ENCODE measurements around the gene OCA2. TPM values are rescaled to one million over a fixed set of nuclear protein-coding genes. Genes with fewer than 3 reads are reported as not detected.
"Not testable (repeated sequence)": the region's sequence is repeated elsewhere in the genome, so short reads cannot be mapped to it uniquely, and the experiment has no call there.

The OCA2 gene
- total RNA-seq, 2 donors from 2014 or later: 0.14 TPM; not detected in 1

DNA sequence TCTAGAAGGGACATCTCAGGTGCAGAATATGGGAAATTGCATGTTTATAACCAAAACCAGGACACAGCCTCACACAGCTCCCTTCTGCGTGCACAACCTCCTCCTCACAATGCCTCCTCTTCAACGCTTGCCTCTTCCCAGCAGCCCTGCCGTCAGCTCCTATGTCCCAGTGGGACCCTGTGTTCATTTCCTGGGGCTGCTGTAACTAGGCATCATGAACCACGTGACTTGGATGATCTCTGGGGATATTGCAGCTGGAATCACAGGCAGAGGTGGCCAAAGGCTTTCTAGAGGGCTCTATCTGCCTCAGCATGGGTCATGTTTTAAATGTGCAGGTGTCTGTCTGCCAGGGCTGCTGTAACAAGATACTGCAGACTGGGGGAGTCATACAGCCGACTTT is 375.3 kb downstream of the OCA2 start:
- no peak for DNase-seq
- ATAC-seq (replicated peaks in 1 of 2): no peak
- Mint-ChIP-seq H3K4me1 (ENCODE audit: low read depth) (no peaks in the 10 kb centered on the region), H3K27me3 (ENCODE audit: low read depth) (no peaks in the 10 kb centered on the region), H3K36me3 (ENCODE audit: insufficient read depth in 2 of 2) (no peaks in the 10 kb centered on the region), H3K27ac (no peak overlapping the region), H3K4me3 (no peak overlapping the region), H3K9me3 (peaks cover 2 to 8% of the 10 kb centered on the region in 2 donors)

DNA sequence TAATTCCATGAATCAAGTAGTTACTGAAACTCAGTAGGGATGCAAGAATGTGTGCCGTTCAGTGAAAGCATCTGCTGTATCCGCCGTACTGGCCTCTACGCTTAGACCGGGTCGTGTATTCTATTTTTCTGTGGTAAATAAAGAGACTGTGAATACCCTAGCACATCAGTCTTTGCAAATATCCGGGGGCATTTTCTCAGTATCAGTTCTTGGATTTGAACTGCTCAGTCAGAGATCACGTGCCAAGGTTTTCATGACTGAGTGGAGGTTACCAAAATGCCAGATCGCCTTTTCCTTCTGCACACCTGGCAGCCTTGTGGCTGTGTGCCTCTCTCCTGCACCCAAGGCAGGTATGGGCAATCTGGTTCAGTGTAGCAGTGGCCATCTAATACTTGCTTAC is 377.0 kb downstream of the OCA2 start:
- H3K36me3 Mint-ChIP-seq (ENCODE audit: insufficient read depth in 2 of 2): no peaks in the 10 kb centered on the region
- no peaks in the 10 kb centered on the region for H3K27me3 Mint-ChIP-seq (ENCODE audit: low read depth)
- ATAC-seq (replicated peaks in 1 of 2) (no peak), DNase-seq (no peak)
- no peak overlapping the region for H3K4me3 Mint-ChIP-seq
- no peaks in the 10 kb centered on the region for H3K4me1 Mint-ChIP-seq (ENCODE audit: low read depth)
- H3K27ac Mint-ChIP-seq: no peak overlapping the region
- H3K9me3 Mint-ChIP-seq: peaks cover 9 to 15% of the 10 kb centered on the region in 2 donors

DNA sequence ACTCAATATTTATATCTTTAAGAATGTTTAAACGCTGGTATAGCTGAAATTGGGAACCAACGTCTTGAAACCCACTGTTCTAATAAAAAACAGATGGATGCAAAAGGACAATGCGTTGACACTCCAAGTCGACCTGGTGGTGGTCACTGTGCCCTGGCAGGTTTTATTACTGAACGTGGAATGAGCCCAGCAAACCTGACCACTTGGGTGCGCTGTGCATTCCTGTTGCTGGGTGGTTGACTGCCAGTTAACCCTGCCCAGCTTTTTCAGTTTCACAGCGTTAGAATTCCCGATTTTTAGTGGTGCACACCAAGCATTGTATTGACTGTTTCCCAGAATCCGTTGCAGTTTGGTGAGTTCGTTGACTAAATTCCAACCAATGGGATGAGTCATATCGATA is 384.4 kb downstream of the OCA2 start:
- H3K4me3 Mint-ChIP-seq: no peak overlapping the region
- H3K9me3 Mint-ChIP-seq: peaks cover 8 to 18% of the 10 kb centered on the region in 2 donors
- ATAC-seq (replicated peaks in 1 of 2) (no peak), DNase-seq (no peak)
- no peaks in the 10 kb centered on the region for H3K36me3 Mint-ChIP-seq (ENCODE audit: insufficient read depth in 2 of 2)
- no peaks in the 10 kb centered on the region for H3K4me1 Mint-ChIP-seq (ENCODE audit: low read depth)
- H3K27ac Mint-ChIP-seq: no peak overlapping the region
- no peaks in the 10 kb centered on the region for H3K27me3 Mint-ChIP-seq (ENCODE audit: low read depth)

DNA sequence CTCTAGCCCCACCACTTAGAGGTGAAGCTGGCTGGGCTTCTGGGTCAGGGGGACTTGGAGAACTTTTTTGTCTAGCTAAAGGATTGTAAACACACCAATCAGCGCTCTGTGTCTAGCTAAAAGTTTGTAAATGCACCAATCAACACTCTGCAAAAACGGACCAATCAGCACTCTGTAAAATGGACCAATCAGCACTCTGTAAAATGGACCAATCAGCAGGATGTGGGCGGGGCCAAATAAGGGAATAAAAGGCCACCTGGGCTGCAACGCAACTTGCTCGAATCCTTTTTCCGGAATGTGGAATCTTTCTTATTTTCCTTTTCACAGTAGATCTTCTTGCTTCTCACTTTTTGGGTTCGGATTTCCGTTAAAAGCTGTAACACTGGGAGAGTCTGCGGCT is 385.3 kb downstream of the OCA2 start:
- not testable (repeated sequence) for ATAC-seq (replicated peaks in 1 of 2); H3K4me3 Mint-ChIP-seq; H3K27me3 Mint-ChIP-seq (ENCODE audit: low read depth); H3K27ac Mint-ChIP-seq; H3K4me1 Mint-ChIP-seq (ENCODE audit: low read depth); DNase-seq; H3K36me3 Mint-ChIP-seq (ENCODE audit: insufficient read depth in 2 of 2)
- peaks cover 7 to 18% of the 10 kb centered on the region in 2 donors for H3K9me3 Mint-ChIP-seq

DNA sequence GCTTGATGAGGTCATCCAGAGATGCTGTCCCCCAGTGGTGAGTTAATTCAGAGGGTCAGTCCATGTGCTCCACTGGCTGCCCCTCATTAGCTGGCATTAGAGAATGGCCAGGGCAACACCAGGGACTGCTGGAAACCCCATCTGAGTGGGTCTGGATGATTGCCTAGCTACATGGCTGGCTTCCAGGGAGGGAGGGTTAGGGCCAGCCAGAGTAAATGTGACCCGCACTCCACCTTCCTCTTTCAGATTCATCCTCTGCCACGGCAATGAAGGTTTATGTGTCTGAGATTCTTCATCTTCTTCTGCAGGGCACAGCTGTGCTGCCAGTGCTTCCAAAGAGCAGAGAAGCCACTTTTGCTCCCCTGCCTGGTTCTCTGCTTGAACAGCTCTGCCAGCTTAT is 391.9 kb downstream of the OCA2 start:
- ATAC-seq (replicated peaks in 1 of 2): no peak
- Mint-ChIP-seq H3K36me3 (ENCODE audit: insufficient read depth in 2 of 2) (peaks cover 0 to 2% of the 10 kb centered on the region in 2 donors), H3K27me3 (ENCODE audit: low read depth) (no peaks in the 10 kb centered on the region), H3K9me3 (peaks cover 9% of the 10 kb centered on the region in 2 donors), H3K4me3 (no peak overlapping the region), H3K27ac (no peak overlapping the region), H3K4me1 (ENCODE audit: low read depth) (no peaks in the 10 kb centered on the region)
- no peak for DNase-seq

DNA sequence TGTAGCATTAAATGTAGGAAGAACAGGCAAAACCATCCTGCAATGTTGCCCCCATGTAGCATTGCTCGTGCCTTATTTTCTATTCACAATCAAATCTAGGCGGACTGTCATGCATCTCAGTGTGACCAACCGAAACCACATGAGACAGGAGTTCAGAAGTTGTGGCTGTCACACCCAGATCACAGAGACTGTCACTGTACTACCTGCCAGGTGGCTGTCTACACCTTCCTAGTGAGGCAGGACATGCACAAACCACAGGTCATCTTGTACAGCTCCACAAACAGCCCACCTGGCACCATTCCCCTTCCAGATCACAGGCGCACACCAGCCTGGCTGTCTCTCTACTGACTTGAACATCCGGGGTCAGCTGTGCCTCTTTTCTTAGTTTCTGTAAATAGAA is 392.8 kb downstream of the OCA2 start:
- no peaks in the 10 kb centered on the region for H3K4me1 Mint-ChIP-seq (ENCODE audit: low read depth)
- H3K9me3 Mint-ChIP-seq: peaks cover 5 to 9% of the 10 kb centered on the region in 2 donors
- DNase-seq (no peak), ATAC-seq (replicated peaks in 1 of 2) (no peak)
- H3K36me3 Mint-ChIP-seq (ENCODE audit: insufficient read depth in 2 of 2): peaks cover 0 to 2% of the 10 kb centered on the region in 2 donors
- no peak overlapping the region for H3K4me3 Mint-ChIP-seq
- no peak overlapping the region for H3K27ac Mint-ChIP-seq
- no peaks in the 10 kb centered on the region for H3K27me3 Mint-ChIP-seq (ENCODE audit: low read depth)

DNA sequence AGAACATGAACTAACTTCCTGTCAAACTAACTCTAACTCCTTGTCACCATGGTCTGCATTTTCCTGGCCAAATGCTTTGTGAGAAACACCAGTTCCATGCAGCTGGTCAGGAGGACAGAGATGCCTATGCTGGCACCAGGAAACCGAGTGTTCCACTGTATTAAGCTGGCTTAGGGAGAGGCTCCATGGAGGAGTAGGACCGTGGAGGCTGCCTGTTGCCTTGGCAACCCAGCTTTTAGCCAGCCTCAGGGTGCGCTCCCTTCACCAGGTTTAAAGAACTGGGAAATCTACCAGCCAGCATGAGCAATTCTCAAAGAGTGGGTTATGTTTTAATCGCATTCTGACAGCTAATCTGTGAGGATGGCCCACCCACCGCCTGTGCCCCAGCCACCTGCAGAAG is 394.1 kb downstream of the OCA2 start:
- Mint-ChIP-seq H3K9me3 (peaks cover 5 to 9% of the 10 kb centered on the region in 2 donors), H3K4me3 (no peak overlapping the region), H3K27me3 (ENCODE audit: low read depth) (no peaks in the 10 kb centered on the region), H3K27ac (no peak overlapping the region), H3K36me3 (ENCODE audit: insufficient read depth in 2 of 2) (peaks cover 0 to 2% of the 10 kb centered on the region in 2 donors), H3K4me1 (ENCODE audit: low read depth) (no peaks in the 10 kb centered on the region)
- ATAC-seq (replicated peaks in 1 of 2) (no peak), DNase-seq (no peak)

Other genes starting within 250 kb of the OCA2 start
- 10 to 100 TPM; 36.7 to 42.9 TPM for gene HERC2, start 222.9 kb upstream of the OCA2 start, total RNA-seq